IMR-90 (cell line): Measurements from ENCODE around the gene KCNK3. TPM values are rescaled to one million over a fixed set of nuclear protein-coding genes. Genes with fewer than 3 reads are reported as not detected.

Experiments used
- BHLHE40 ChIP-seq: fragments of 150-350 bp; IDR thresholded peaks from 2 replicates; pipeline ENCODE4 v1.6.1; 2016; ENCODE audit warnings: mild to moderate bottlenecking, low read depth, low read length
- CHD1 ChIP-seq: IDR thresholded peaks from 2 replicates; pipeline ENCODE4 v1.6.1; 2012; ENCODE audit warnings: low read depth, low read length, improper control_type of control experiment
- ELK1 ChIP-seq: fragments of 150-350 bp; IDR thresholded peaks from 2 replicates; pipeline ENCODE4 v1.6.1; 2016; ENCODE audit warnings: low read depth, mild to moderate bottlenecking, low read length, moderate library complexity, borderline replicate concordance
- FOS ChIP-seq: fragments of 150-350 bp; IDR thresholded peaks from 2 replicates; pipeline ENCODE4 v1.6.1; 2016; ENCODE audit warnings: low read depth, low read length
- MAFK ChIP-seq: IDR thresholded peaks from 2 replicates; pipeline ENCODE4 v1.6.1; 2012; ENCODE audit warnings: low read depth, low read length, improper control_type of control experiment
- POLR2A ChIP-seq: IDR thresholded peaks from 2 replicates; pipeline ENCODE4 v1.6.1; 2012; ENCODE audit warnings: mild to moderate bottlenecking, low read depth, low read length
- RAD21 ChIP-seq: IDR thresholded peaks from 2 replicates; pipeline ENCODE4 v1.6.1; 2012; ENCODE audit warnings: low read length, improper control_type of control experiment
- polyA plus RNA-seq, 3 experiments: library from polyadenylated mRNA; depleted of rRNA; stranded (reverse); fragments of >200 nt; gene quantifications; 2 replicates each; pipeline ENCODE4 v1.2.3, GENCODE V29; 2012; ENCODE audit warnings: low replicate concordance in 1 of 3
- total RNA-seq: library from RNA; depleted of rRNA; stranded (reverse); fragments of >200 nt; gene quantifications from 2 replicates; pipeline ENCODE4 v1.2.3, GENCODE V29; 2012

Gene KCNK3
- total and polyA plus RNA-seq, 2 of the 4 experiments (the other 2 are of a cell fraction), result under 0.01 to 0.03 TPM

GRCh38 chr2:26646986-26647672 lies 45.4 kb upstream of the KCNK3 start (continued):
- TF ChIP-seq ELK1 (no peak), CHD1 (no peak), FOS (no peak), MAFK (no peak), POLR2A (no peak), BHLHE40 (no peak), RAD21 (no peak)
